ENCODE data around the gene LAMTOR5. TPM values are rescaled to one million over a fixed set of nuclear protein-coding genes. Genes with fewer than 3 reads are reported as not detected.
A peak's percentile ranks its signal among the peaks of the same experiment; 100 is the strongest.
"Not testable (repeated sequence)": the region's sequence is repeated elsewhere in the genome, so short reads cannot be mapped to it uniquely, and the experiment has no call there.

LAMTOR5 gene
- total and polyA plus RNA-seq, 7 donors, result 61.2 to 543 (median 117) TPM

DNA sequence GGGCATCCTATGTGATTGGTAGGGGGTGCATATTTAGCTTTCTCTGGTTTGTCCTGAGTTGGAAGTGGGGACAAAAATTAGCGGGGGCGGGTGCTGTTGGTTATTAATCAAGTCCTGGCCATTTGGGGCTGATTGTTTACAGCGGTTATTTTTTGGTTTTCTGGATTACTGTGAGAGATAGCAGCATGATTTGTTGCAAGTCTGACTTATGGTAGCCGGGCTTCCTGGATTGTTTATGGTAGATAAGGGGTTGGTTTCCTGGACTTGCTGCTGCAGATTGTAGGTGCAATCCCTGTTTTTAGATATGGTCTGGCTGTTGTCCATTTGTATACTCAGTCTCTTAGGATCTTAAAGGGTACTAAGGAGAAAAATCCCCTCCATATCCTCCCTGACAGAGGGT is 31.4 kb upstream of the LAMTOR5 start:
- intact Hi-C loops (cut with DNase I), result no loop called here
- Histone ChIP-seq H3K27me3 (no peaks in the 10 kb centered on the region), H3K4me1 (no peaks in the 10 kb centered on the region), H3K4me3 (no peak overlapping the region), H3K9me3 (no peaks in the 10 kb centered on the region), H3K27ac (no peak overlapping the region), H3K36me3 (no peaks in the 10 kb centered on the region)
- 64 to 76% methylated on average over 4 of the region's 4 CpGs for WGBS, 2 donors
- TF ChIP-seq POLR2A (IDR thresholded peaks at IDR 0.05) (no peak), EP300 (IDR thresholded peaks at IDR 0.05) (no peak), POLR2AphosphoS5 (IDR thresholded peaks at IDR 0.05) (no peak)
- TF ChIP-seq, protein P1, sequence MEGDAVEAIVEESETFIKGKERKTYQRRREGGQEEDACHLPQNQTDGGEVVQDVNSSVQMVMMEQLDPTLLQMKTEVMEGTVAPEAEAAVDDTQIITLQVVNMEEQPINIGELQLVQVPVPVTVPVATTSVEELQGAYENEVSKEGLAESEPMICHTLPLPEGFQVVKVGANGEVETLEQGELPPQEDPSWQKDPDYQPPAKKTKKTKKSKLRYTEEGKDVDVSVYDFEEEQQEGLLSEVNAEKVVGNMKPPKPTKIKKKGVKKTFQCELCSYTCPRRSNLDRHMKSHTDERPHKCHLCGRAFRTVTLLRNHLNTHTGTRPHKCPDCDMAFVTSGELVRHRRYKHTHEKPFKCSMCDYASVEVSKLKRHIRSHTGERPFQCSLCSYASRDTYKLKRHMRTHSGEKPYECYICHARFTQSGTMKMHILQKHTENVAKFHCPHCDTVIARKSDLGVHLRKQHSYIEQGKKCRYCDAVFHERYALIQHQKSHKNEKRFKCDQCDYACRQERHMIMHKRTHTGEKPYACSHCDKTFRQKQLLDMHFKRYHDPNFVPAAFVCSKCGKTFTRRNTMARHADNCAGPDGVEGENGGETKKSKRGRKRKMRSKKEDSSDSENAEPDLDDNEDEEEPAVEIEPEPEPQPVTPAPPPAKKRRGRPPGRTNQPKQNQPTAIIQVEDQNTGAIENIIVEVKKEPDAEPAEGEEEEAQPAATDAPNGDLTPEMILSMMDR (IDR thresholded peaks at IDR 0.05), result no peak
- DNase-seq, result no peak

DNA sequence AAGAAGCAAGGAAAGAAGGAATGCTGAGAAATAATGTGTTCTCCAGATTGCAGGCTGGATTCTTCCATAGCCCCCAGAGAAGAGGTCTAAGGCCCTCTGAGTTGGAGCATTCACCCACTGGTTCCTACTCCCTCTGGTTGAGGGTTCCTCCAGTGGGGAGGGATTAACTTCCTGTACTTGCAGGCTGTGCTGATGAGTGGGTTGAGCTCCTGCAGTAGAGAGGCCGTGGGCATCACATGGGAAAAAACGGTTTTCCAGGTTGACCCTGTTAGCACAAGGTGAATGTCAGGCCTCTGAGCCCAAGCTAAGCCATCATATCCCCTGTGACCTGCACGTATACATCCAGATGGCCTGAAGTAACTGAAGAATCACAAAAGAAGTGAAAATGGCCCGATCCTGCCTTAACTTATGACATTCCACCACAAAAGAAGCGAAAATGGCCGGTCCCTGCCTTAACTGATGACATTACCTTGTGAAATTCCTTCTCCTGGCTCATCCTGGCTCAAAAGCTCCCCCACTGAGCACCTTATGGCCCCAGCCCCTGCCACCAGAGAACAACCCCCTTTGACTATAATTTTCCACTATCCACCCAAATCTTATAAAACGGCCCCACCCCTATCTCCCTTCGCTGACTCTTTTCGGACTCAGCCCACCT is 30.3 kb upstream of the LAMTOR5 start:
- H3K36me3 ChIP-seq; H3K27me3 ChIP-seq; H3K27ac ChIP-seq; H3K4me1 ChIP-seq; intact Hi-C loops (cut with DNase I); H3K4me3 ChIP-seq; H3K9me3 ChIP-seq: not testable (repeated sequence)
- 84 to 86% methylated on average over 9 of the region's 9 CpGs for WGBS, 2 donors
- DNase-seq, result peak; percentile 42

DNA sequence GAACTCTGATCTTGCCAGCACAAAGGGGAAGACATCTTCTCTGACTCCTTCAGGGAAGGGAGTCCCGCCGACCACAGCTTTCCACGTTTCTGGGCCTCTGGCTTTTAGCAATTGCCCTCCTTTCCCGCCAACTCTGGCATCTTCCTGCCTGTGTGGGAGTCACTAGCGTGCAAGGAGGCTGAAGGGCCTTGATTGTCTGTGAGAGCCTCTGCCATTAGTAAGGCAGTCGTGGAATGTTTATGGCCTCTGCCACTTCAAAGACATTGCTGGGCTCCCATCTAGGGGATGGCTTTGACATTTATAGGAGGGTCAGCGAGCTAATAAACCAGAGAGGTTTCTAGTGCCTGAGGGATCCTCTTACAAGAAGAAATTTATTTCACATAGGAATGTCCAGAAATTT is 29.1 kb upstream of the LAMTOR5 start:
- H3K27me3 ChIP-seq, result no peaks in the 10 kb centered on the region
- 74 to 77% methylated on average over 7 of the region's 7 CpGs for WGBS, 2 donors
- TF ChIP-seq, protein P1 (IDR thresholded peaks at IDR 0.05), result no peak
- TF ChIP-seq POLR2A (IDR thresholded peaks at IDR 0.05) (no peak), EP300 (IDR thresholded peaks at IDR 0.05) (no peak), POLR2AphosphoS5 (IDR thresholded peaks at IDR 0.05) (no peak)
- H3K4me3 ChIP-seq, result no peak overlapping the region
- H3K4me1 ChIP-seq, result no peaks in the 10 kb centered on the region
- H3K27ac ChIP-seq, result no peak overlapping the region
- no peak for DNase-seq
- no peaks in the 10 kb centered on the region for H3K36me3 ChIP-seq
- intact Hi-C loops (cut with DNase I), result no loop called here
- no peaks in the 10 kb centered on the region for H3K9me3 ChIP-seq

DNA sequence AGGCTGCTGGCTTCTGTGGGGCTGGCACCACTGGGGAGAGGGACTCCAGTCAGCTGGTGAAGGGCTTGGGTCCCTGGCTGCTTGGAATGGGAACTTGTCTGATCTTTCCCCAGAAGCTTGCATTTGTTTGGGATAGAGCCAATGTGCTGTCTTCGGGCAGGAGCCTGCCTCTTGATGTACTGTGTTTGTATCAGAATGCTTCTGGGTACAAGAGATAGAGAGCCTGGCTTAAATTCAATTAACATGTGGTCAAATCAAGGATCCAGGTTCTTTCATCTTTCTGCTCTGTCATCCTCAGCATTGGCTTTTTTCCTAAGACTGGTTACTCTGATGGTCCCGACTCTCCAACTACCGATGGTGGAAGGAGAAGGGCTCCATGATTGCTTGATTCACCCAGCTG is 27.5 kb upstream of the LAMTOR5 start:
- no peak for DNase-seq
- Histone ChIP-seq H3K27me3 (peaks cover 0 to 6% (median 0%) of the 10 kb centered on the region in 3 donors), H3K4me3 (no peak overlapping the region), H3K36me3 (no peaks in the 10 kb centered on the region), H3K9me3 (no peaks in the 10 kb centered on the region), H3K4me1 (no peaks in the 10 kb centered on the region), H3K27ac (no peak overlapping the region)
- TF ChIP-seq POLR2A (IDR thresholded peaks at IDR 0.05) (no peak), EP300 (IDR thresholded peaks at IDR 0.05) (no peak), POLR2AphosphoS5 (IDR thresholded peaks at IDR 0.05) (no peak)
- TF ChIP-seq, protein P1 (IDR thresholded peaks at IDR 0.05), result no peak
- intact Hi-C loops (cut with DNase I), result no loop called here
- 79 to 83% methylated on average over 3 of the region's 3 CpGs for WGBS, 2 donors

DNA sequence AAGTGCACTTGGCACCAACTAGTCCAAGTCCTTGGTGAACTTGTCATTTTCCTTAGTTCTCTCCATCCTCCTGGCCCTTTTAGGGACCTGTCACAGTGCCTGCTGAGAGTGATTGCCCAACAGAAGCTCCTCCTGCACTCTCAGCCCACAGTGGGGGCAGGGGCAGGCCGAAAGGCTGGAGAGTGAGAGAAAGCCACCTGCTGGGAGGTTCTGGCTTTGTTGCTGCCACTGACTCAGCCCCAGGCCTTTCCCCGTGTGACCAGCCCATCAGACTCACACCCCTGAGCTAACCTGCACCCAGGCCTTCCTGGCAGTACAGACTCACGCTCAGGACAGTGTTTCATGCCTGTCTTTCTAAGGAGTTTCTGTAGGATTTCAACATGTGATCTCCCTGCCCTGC is 26.3 kb upstream of the LAMTOR5 start:
- no peak overlapping the region for H3K4me3 ChIP-seq
- 48 to 54% methylated on average over 3 of the region's 3 CpGs for WGBS, 2 donors
- H3K27me3 ChIP-seq, result peaks cover 0 to 7% (median 0%) of the 10 kb centered on the region in 3 donors
- no peaks in the 10 kb centered on the region for H3K4me1 ChIP-seq
- DNase-seq, result no peak
- H3K9me3 ChIP-seq, result no peaks in the 10 kb centered on the region
- no peaks in the 10 kb centered on the region for H3K36me3 ChIP-seq
- intact Hi-C loops (cut with DNase I), result no loop called here
- TF ChIP-seq POLR2AphosphoS5 (IDR thresholded peaks at IDR 0.05) (no peak), POLR2A (IDR thresholded peaks at IDR 0.05) (no peak)
- TF ChIP-seq, protein P1 (IDR thresholded peaks at IDR 0.05), result no peak
- no peak overlapping the region for H3K27ac ChIP-seq

Data from sigmoid colon (tissue), 7 donors.